Peyer's patch (tissue), 4 donors: Measurements from ENCODE around the gene PCGF3. TPM values are rescaled to one million over a fixed set of nuclear protein-coding genes. Genes with fewer than 3 reads are reported as not detected.

ENCODE experiments used
- DNase-seq, 3 donors: peaks; one replicate each; pipeline ENCODE4 v3.0.0-alpha.2; 2017 to 2019
- H3K27ac ChIP-seq, 4 donors: fragments of 200-600 bp; sonication (generic); one replicate each; pipeline ENCODE4 v1.5.1; 2016 to 2019
- H3K27me3 ChIP-seq, 2 donors: fragments of 200-600 bp; sonication (generic); one replicate each; pipeline ENCODE4 v1.5.1; 2019
- H3K36me3 ChIP-seq, 3 donors: fragments of 200-600 bp; sonication (generic); one replicate each; pipeline ENCODE4 v1.5.1; 2016 to 2019
- H3K4me1 ChIP-seq, 4 donors: fragments of 200-600 bp; sonication (generic); one replicate each; pipeline ENCODE4 v1.5.1; 2016 to 2019
- H3K4me3 ChIP-seq, 4 donors: fragments of 200-600 bp; sonication (generic); 1 replicate in 3 of 4; 2 replicates in 1 of 4; pipeline ENCODE4 v1.5.1; 2016 to 2019; ENCODE audit warnings: mild to moderate bottlenecking in 1 of 4
- H3K9me3 ChIP-seq, 4 donors: fragments of 200-600 bp; sonication (generic); one replicate each; pipeline ENCODE4 v1.5.1; 2016 to 2019; ENCODE audit warnings: mild to moderate bottlenecking in 1 of 4
- CTCF ChIP-seq, 6 experiments: fragments of 450-650 bp in 4 of 6; fragments of 200-600 bp in 2 of 6; sonication (generic) in 1 of 6; IDR thresholded peaks; one replicate each; pipeline ENCODE4 v1.5.1; 2017 to 2019; ENCODE audit warnings: antibody characterized with exemption in 6 of 6, mild to moderate bottlenecking in 3 of 6, moderate library complexity in 1 of 6
- POLR2A ChIP-seq, 2 donors: fragments of 450-650 bp; IDR thresholded peaks; one replicate each; pipeline ENCODE4 v1.5.1; 2017; ENCODE audit warnings: antibody characterized with exemption in 2 of 2, mild to moderate bottlenecking in 2 of 2, moderate library complexity in 2 of 2
- total RNA-seq, 4 donors: library from RNA; depleted of rRNA; stranded (reverse); fragments of >200 nt; gene quantifications; one replicate each; pipeline ENCODE4 v1.1.0, GENCODE V29; 2016

The PCGF3 gene
- total RNA-seq, 4 donors from 2014 or later: 58.3 to 168 (median 93.0) TPM

- TF ChIP-seq POLR2A (IDR thresholded peaks at IDR 0.05) (no peak), CTCF (IDR thresholded peaks at IDR 0.05) (no peak)
- Histone ChIP-seq H3K27me3 (no peaks in the 10 kb centered on the region), H3K9me3 (no peaks in the 10 kb centered on the region), H3K27ac (peak overlapping the region in 3 of 4 donors; percentile 26 to 79 (median 43)), H3K36me3 (peaks cover 0 to 57% (median 4%) of the 10 kb centered on the region in 3 donors), H3K4me3 (no peak overlapping the region), H3K4me1 (peaks cover 0 to 9% (median 0%) of the 10 kb centered on the region in 4 donors)
- DNase-seq: no peak
Observed at GRCh38 chr4:739569-739968, 33.9 kb downstream of the PCGF3 start.

DNA sequence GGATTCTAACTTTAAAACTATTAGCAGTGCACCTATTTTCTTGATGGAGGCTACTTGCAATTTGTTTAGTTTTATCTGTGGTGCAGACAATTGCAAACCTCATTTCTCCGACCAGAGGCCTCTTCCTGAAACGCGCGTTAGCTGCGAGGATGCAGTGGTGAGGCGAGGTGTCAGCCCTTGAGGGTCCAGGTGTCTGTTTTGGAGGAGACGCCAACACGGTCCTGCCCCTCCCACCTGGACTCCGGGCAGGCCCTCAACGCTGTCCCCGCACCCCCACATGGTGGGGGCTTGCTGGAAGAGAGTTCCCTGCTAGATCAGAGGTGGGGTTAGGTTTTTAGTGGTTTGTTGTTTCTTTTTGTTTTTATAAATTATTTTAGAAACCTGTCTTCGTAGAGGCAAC lies 34.4 kb downstream of the PCGF3 start:
- H3K36me3 ChIP-seq: peaks cover 0 to 53% (median under 1%) of the 10 kb centered on the region in 3 donors
- TF ChIP-seq POLR2A (IDR thresholded peaks at IDR 0.05) (no peak), CTCF (IDR thresholded peaks at IDR 0.05) (no peak)
- H3K4me3 ChIP-seq: no peak overlapping the region
- peaks cover 0 to 9% (median 0%) of the 10 kb centered on the region in 4 donors for H3K4me1 ChIP-seq
- no peak overlapping the region for H3K27ac ChIP-seq
- H3K27me3 ChIP-seq: no peaks in the 10 kb centered on the region
- no peak for DNase-seq
- no peaks in the 10 kb centered on the region for H3K9me3 ChIP-seq

- H3K27me3 ChIP-seq: no peaks in the 10 kb centered on the region
- H3K36me3 ChIP-seq: peaks cover 0 to 45% (median 0%) of the 10 kb centered on the region in 3 donors
- no peak overlapping the region for H3K4me3 ChIP-seq
- TF ChIP-seq CTCF (IDR thresholded peaks at IDR 0.05): no peak
- no peak for TF ChIP-seq POLR2A (IDR thresholded peaks at IDR 0.05)
- no peaks in the 10 kb centered on the region for H3K9me3 ChIP-seq
- H3K27ac ChIP-seq: no peak overlapping the region
- DNase-seq: no peak
- H3K4me1 ChIP-seq: peaks cover 0 to 9% (median 0%) of the 10 kb centered on the region in 4 donors
Observed at GRCh38 chr4:740656-741282, 35.1 kb downstream of the PCGF3 start.

GRCh38 chr4:742096-742741 lies 36.6 kb downstream of the PCGF3 start:
- Histone ChIP-seq H3K27ac (no peak overlapping the region), H3K4me3 (no peak overlapping the region), H3K4me1 (peaks cover 0 to 9% (median 0%) of the 10 kb centered on the region in 4 donors), H3K27me3 (no peaks in the 10 kb centered on the region), H3K36me3 (peaks cover 0 to 36% (median 0%) of the 10 kb centered on the region in 3 donors), H3K9me3 (no peaks in the 10 kb centered on the region)
- no peak for DNase-seq
- no peak for TF ChIP-seq CTCF (IDR thresholded peaks at IDR 0.05)
- no peak for TF ChIP-seq POLR2A (IDR thresholded peaks at IDR 0.05)

DNA sequence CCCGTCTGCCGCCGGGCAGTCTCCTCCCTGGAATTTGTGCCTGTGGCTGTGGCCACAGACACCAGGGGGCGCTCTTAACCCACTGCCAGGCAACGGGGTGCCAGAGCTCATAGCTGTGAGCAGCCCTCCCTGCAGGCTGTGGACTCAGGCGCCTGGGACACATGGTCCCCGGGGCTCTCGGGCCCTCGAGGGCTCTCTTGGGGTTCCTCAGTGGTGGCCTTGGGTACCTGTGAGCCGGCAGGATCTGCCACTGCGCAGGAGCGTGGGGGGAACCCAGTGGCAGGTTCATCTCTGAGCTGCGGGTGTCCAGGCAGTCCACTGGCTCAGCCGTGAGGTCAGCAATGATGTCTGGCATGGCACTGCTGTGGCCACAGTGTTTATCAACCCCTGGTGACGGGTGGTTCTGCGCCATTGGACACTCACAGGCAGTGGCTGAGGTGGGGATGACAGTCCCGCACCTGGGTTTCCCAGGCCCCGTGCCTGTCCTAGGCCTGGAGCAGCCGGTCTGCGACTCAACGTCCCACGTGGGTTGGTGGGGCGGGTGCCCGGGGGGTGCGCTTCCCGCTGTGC lies 37.2 kb downstream of the PCGF3 start:
- no peak overlapping the region for H3K4me3 ChIP-seq
- H3K27me3 ChIP-seq: no peaks in the 10 kb centered on the region
- TF ChIP-seq POLR2A (IDR thresholded peaks at IDR 0.05): no peak
- TF ChIP-seq CTCF (IDR thresholded peaks at IDR 0.05): peak; percentile 54 to 92 (median 86)
- peaks cover 0 to 9% (median 0%) of the 10 kb centered on the region in 4 donors for H3K4me1 ChIP-seq
- peak; percentile 62 to 84 (median 83) for DNase-seq
- H3K36me3 ChIP-seq: peaks cover 0 to 33% (median 0%) of the 10 kb centered on the region in 3 donors
- H3K9me3 ChIP-seq: no peaks in the 10 kb centered on the region
- no peak overlapping the region for H3K27ac ChIP-seq
